Right renal cortex interstitium (tissue), 3 donors: Measurements from ENCODE around the gene PGAP3. TPM values are rescaled to one million over a fixed set of nuclear protein-coding genes. Genes with fewer than 3 reads are reported as not detected.

Experiments used
- DNase-seq, 3 donors: peaks; one replicate each; pipeline ENCODE4 v3.0.0-alpha.2; 2013; ENCODE audit warnings: low read depth in 3 of 3, low spot score in 2 of 3
- polyA plus RNA-seq, 3 donors: library from polyadenylated mRNA; unstranded; fragments of 120-200 nt; gene quantifications; one replicate each; pipeline ENCODE4 v1.2.1, GENCODE V29; 2013; ENCODE audit not compliant: insufficient read length in 3 of 3

The PGAP3 gene
- polyA plus RNA-seq, 3 donors: 32.5 to 39.4 (median 37.9) TPM

DNA sequence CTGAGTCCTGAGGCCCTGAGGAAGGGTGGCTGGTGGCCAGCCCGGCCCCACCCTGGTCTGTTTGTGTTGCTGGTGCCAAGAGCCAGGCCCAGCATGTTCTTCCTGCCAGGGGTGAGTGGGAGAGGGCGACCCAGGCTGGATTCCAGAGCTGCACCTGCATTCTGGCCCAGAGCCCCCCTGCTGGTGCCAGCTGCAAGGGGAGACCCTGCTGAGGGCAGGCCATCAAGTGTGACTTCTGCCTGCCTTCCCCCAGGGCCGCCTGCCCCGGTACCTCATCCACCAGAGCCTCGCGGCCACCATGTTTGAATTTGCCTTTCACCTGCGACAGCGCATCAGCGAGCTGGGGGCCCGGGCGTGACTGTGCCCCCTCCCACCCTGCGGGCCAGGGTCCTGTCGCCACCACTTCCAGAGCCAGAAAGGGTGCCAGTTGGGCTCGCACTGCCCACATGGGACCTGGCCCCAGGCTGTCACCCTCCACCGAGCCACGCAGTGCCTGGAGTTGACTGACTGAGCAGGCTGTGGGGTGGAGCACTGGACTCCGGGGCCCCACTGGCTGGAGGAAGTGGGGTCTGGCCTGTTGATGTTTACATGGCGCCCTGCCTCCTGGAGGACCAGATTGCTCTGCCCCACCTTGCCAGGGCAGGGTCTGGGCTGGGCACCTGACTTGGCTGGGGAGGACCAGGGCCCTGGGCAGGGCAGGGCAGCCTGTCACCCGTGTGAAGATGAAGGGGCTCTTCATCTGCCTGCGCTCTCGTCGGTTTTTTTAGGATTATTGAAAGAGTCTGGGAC is 25.1 kb downstream of the PGAP3 start:
- no peak for DNase-seq

DNA sequence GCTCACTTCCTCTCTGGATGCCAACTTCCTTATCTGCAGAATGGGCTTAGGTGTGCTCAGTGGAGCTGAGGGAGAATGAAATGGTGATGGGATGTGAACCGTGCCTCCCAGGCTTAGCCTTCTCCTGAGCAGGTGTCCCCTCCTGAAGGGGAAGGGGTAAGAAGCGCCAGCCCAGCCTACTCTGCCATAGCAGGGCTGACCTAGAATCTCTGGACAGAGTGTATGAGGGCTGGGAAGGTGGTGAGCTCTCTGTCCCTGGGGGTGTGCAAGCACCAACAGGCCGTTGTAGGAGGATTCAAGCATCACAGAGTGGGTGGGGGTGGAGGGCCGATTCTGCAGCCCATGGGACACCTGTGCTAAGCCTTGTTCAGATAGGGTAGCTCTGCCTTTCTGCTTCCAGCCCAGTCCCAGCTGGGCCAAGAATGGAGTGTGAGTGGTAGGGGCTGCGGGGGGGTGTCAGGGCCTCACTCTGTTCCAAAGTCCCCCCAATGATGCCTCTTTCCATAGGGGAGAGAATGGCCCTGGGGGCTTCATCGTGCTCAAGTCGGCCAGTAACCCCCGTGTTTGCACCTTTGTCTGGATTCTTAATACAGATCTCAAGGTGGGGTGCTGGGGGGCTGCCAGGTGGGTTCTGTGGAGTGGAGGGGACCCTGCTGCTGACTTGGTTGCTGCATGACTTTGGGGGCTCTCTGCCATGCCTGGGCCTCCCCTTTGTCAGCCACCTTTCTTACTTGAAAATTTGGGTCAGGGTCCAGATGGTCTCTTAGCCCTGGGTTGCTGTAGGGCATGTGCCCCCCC is 25.9 kb downstream of the PGAP3 start:
- DNase-seq: no peak

DNA sequence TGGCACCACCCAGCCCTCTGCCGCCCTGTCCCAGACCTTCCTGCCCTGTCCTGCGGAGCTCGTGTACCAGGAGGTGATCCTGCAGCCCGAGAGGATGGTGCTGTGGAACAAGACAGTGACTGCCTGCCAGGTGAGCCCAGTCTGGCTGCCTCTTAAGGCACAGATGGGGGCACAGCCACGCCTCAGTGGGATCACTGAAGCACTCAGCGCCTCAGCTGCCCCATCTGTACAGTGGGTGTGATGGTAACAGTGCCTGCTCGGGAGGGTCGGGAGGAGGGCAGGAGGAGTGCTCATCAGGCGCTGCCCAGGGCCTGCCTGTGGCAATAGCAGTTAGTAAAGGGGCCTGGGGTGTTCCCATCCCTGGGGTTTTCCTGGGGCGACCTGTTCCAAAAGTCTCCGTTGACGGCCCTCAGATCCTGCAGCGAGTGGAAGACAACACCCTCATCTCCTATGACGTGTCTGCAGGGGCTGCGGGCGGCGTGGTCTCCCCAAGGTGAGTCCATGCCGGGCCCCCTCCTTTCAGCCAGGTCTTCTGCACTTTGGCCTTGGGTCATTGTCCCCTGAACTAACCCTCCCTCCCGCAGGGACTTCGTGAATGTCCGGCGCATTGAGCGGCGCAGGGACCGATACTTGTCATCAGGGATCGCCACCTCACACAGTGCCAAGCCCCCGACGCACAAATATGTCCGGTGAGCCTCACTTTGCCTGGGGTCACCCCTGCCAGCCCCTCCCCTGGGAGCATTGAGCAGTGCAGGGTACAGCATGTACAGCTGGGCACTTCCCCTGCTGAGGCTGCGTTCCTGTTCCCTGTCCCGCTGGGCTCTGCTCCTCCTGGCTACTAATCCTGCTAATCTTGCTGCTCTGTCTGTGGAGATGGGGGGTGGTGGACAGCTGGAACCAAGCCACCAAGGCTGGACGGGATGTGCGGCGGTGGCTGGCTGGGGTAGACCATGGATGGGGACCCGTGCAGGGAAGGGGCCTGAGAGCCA is 27.2 kb downstream of the PGAP3 start:
- no peak for DNase-seq

DNA sequence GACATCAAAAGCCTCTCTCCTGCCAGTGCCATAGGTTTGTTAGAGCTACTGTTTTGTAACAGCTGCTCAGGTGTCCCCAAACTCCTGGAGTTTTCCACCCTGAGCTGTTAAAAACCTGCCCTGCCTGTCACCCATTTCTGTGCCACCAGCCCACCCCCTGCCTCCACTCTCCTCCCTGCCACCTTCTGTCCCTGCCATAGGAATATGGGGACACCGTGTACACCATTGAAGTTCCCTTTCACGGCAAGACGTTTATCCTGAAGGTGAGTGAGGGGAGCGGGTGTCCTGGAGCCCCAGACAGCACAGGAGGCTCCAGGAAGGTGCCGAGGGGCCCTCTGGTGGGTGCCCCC is 27.9 kb downstream of the PGAP3 start:
- DNase-seq: no peak

DNA sequence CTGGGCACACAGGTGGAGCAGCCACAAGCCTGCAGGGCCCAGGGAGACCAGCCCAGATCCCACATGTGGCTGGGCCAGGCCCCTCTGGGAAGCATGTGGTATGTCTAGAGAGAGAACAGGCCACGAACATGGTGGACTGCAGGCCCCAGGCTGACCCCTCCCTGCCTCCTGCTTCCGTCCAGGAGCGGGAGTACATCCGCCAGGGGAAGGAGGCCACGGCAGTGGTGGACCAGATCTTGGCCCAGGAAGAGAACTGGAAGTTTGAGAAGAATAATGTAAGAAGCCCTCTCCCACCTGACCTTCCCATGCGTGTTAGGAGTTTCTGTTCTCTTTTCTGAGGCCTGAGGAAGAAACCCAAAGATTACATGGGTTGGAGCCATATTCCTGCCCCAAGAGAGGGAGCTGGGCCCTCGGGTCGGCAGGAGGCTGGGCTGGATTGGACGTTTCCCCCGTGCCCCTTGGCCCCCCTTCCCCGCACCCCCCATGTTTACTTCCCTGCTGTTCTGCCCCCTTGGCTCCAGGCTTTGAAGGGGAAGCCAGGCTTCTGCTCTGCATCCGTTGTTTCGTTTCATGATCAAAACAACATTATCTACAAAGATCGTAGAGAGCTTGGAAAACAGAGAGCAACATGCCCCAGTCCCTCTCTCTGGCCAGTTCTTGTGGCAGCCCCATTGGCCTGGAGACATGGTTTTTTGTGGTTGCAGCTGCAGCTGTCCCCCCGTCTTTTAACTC is 28.4 kb downstream of the PGAP3 start:
- no peak for DNase-seq

DNA sequence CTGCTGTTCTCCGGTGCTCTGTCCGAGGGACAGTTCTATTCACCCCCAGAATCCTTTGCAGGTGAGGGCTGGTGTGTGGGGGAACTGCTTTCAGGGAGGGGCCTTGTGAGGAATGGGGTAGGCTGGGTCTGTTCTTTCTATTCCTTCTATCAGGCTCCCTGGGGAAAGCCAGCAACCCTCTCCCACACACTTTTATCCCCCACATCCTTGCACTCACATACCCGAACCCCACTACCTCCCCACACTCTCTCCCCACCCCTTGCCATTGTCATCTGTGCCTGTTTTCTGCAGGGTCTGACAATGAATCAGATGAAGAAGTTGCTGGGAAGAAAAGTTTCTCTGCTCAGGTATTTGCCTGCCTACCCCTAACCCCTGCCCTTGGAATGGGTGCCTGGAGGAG is 29.1 kb downstream of the PGAP3 start:
- no peak for DNase-seq

DNA sequence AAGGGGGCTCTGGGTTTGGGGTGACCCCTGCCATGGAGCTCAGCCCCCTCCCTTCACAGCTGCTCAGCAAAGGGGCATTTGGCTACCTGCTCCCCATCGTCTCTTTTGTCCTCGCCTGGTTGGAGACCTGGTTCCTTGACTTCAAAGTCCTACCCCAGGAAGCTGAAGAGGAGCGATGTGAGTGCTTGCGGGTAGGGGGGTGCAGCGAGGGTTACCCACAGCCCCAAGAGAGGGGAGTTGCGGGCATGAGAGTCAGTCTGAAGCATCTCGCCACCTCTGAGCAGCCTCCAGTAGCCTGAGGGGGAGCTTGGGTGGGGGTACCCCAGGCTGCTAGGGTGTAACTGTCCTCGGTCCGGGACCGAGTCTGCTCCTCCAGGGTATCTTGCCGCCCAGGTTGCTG is 29.5 kb downstream of the PGAP3 start:
- DNase-seq: no peak

DNA sequence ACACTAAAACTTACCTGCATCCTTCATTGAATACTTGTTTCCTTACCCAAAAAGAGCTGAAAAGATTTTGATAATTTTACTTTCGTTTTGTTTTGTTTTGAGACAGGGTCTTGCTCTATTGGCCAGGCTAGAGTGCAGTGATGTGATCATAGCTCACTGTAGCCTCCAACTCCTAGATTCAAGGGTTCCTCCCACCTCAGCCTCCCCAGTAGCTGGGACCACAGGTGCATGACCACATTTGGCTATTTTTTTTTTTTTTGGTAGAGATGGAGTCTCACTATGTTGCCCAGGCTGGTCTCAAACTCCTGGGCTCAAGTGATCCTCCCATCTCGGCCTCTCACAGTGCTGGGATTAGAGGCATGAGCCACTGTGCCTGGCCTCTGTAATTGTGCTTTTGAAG is 32.8 kb downstream of the PGAP3 start:
- DNase-seq: no peak

DNA sequence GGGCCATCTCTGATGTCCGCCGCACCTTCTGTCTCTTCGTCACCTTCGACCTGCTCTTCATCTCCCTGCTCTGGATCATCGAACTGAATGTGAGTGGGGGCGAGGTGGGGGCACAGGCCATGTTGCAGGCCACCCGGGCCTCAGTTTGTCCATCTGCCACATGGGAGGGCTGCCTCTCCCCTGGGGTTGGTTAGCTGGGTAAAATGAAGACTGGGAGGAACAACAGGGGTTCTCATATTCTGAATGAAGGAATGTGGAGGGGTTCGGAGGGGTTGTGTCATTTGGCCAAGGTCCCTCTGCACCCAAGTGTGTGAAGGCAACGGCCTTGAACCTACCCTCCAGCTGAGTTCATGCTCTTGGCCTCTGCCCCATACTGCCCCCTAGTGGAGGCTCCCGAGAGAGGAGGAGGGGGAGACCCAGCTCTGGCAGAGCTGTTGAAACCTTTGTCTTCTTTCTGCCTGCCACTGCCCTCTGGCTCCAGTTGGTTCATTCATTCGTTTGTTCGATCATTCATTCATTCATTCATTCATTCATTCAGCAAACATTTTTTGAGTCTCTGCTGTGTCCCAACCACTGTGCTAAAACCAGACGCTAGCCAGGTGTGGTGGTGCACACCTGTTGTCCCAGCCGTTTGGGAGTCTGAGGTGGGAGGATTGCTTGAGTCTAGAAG is 34.1 kb downstream of the PGAP3 start:
- no peak for DNase-seq

DNA sequence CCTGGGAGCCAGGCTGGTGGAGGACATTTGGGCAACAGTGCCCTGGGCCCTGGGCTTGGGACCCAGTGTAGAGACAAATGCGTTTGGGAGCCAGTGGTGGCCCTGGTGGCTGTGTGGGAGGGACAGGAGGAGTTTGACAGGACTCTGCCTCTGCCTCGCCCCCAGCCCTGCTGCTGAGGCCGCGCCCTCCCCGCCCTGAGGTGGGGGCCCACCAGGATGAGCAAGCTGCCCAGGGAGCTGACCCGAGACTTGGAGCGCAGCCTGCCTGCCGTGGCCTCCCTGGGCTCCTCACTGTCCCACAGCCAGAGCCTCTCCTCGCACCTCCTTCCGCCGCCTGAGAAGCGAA is 34.6 kb downstream of the PGAP3 start:
- no peak for DNase-seq

DNA sequence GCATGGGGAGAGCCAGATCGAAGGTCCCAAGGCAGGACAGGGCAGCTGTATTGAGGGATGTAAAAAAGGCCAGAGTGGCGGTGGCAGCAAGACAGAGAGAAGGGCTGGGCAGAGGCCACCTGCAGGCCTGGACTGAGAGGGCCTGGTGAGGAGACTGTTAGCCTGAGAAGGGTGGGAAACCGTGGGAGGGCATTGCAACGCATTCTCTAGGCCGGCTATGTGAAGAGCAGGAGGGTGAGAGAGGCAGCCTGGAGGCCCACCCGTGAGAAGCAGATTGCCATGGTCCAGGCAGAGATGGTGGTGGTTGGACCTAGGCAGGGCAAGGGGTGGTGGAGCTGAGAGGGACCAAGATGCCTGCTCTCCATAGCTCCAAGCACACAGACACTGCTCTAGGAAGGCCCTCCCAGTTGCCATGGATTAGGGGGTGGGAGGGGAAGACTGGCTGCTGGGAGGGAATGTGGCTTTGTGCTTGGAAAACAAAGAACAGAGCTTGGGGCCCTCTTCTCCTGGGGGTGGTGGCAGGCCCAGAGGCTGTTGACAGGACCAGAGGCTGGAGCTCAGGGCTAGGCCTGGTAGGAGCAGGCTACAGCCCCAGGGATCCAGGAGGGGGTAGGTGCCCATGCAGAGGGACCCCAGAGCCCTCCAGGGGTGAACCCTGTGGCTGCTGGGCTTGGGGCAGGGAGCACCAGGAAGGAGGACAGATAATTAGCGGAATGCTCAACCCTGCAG is 35.1 kb downstream of the PGAP3 start:
- no peak for DNase-seq

DNA sequence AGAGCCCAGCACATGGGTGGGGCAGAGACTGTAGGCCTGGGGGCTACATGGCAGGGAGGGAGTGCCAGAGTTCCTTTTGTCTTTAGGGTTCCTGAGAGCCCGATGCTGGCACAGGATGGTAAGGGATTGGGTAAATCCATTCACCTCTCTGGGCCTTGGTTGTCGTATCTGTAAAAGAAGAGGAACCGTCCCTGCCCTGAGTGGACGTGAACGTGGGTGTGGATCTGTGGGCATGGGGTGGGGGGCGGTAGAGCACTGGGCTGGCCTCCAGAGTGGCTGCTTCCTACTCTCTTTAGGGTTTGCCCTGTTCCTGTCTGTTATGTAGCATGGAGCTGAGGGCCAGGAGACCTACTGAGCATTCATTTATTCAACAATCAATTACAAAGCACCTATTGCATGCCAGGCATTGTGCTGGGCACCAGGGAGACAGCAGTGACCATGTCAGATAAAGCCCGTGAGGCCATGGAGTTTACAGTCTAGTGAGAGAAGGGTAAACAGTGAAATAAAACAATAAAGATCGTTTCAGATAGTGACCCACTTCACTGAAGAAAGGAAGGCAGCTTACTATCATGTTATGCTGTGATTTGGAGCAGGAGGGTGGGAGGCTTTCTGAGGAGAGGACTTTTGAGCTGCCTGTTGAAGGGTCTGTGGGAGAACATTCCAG is 35.8 kb downstream of the PGAP3 start:
- no peak for DNase-seq

DNA sequence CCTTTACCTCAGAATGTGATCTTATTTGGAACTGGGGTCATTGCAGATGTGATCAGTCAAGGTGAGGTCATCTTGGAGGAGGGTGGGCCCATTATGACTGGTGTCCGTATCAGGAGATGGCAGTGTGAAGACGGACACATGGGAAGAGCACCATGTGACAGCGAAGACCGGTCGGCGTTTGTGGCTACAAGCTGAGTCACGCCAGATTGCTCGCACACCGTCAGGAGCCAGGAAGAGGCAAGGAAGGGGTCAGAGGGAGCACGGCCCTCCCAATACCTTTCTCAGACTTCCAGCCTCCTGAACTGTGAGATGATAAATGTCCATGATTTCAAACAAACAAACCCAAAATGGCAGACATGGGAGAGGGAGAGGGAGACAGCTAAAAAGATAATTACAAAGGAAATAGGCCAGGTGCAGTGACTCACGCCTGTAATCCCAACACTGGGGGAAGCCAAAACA is 37.7 kb downstream of the PGAP3 start:
- DNase-seq: no peak

DNA sequence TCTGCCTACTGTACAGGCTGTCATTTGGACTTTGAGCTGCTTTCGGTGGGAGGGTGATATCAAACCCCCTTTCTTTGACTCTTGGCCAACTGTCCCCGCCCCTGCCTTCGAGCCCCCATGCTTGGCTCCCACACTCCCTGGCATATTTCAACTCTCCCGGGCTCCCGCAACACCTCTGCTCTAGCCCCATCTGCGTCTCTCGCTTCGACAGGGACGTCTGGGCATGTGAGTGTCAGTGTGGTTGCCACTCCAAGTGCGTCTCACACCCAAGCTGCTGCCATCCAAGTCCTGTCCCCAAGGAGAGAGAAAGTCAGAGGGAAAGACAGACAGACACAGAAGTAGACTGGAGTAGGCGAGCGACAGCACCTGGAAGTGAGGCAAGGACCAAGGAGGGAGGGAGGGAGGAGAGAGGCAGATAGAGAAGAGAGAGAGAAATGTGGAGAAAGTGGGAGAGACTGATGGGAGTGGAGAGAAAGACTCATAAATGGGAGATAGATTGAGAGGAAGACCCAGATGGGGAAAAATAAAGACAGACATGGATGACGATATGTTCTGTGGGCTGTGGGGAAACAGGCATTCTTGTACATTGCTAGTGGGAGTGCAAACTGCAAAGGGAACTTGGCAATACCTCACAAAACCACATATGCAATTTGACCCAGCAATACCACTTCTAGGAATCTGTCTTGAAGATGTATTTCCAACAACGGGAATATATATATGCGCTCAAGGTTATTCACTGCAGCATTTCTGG is 39.1 kb downstream of the PGAP3 start:
- no peak for DNase-seq

DNA sequence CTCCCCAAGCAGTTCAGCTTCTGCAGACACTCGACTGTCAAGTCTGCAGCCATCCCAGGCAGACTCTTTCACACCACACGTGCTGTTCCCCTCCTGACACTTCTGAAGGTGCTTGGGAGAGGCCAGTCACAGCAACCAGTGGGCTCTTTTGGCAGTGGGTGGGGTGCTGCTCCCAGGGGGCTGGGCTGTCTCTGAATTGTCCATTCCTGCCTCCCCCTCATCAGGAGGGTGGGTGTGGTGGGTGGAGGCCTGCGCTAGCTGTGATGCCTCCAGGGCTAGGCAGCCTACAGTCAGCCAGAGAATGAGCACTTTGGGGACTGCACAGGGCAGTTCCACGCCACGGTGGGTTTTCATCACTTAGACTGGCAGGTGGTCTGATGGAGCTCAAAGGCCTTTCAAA is 40.6 kb downstream of the PGAP3 start:
- DNase-seq: no peak

DNA sequence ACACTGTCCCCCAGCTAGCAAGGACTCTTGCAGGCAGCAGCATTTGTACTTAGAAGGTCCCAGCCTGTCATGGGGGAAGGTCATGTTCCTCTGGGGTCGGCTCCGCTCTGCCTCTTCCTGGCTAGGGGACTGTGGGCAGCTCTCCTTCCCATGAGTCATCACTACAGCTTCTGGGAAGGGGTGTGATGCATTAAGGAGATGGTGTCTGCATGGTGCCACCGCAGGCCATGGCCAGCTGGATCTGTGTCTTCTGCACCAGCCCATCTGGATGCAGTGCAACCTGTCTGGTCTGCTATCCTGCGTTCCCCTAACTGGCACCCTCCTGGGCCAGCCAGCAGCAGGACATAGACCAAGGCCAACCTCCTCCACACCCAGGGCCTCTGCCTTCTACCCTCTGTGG is 44.6 kb downstream of the PGAP3 start:
- DNase-seq: no peak

DNA sequence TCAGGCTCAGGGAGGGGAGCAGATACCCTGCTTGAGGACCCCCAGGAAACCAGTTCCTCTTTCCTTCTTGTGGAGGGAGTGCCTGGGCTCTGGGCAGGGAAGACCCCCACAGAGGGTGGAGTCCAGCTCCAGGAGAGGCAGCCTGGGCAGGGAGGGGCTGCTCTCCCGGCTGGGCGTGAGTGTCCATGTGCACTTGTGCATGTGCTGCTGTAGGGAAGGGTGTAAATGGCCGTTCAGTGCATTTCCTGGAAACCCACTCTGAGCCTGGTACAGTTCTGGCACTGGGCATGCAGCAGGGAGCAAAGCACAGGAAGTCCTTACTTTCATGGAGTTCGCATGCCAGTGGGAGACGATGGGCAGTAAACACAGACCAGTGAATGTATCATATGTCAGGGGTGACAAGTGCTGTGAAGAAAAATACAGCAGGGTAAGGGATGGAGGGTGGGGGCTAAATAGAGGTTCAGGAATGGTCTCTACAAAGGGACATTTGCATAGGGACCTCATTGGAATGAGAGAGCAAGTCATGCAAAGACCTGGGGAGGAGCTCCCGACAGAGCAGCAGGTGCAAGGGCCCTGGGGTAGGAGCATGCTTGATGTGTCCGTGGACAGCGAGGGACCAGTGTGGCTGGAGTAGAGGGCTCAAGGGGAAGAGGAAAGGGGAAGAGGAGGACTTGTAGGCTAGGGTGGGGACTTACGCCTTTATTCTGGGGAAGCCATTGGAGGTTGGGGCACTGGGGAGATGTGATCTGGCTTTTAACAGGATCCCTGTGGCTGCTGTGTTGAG is 45.4 kb downstream of the PGAP3 start:
- no peak for DNase-seq
